ENCODE data around the gene TAOK1. TPM values are rescaled to one million over a fixed set of nuclear protein-coding genes. Genes with fewer than 3 reads are reported as not detected.

TAOK1 gene
- total RNA-seq, 1 experiment from 2014 or later, result 85.5 TPM

GRCh38 chr17:29588017-29588561 lies 197.9 kb downstream of the TAOK1 start:
- Histone ChIP-seq H3K27ac (ENCODE audit: low read depth, low read length, poor library complexity, severe bottlenecking) (peak overlapping the region; percentile 83), H3K36me3 (ENCODE audit: insufficient read depth, low read length, poor library complexity, severe bottlenecking) (peaks cover 8% of the 10 kb centered on the region), H3K4me3 (ENCODE audit: low read depth, low read length, poor library complexity, severe bottlenecking) (peak overlapping the region; percentile 97), H3K27me3 (replicated peaks; ENCODE audit: insufficient read depth, low read depth, low read length, poor library complexity) (no peaks in the 10 kb centered on the region), H3K4me1 (ENCODE audit: insufficient read depth, low read length, poor library complexity, severe bottlenecking) (peaks cover 64% of the 10 kb centered on the region), H3K9me3 (ENCODE audit: low read depth, low read length, poor library complexity, severe bottlenecking) (no peaks in the 10 kb centered on the region)
- DNase-seq (ENCODE audit: low spot score), result no peak
- TF ChIP-seq CTCF (conservative IDR thresholded peaks at IDR 0.05; ENCODE audit: low read depth, low read length), result no peak
- no peak for TF ChIP-seq EZH2 (IDR thresholded peaks at IDR 0.05; ENCODE audit: borderline replicate concordance, low read depth, low read length, poor library complexity, severe bottlenecking)
- no TSS peak for BruUV-seq (replicated peaks)
- POLR2A ChIA-PET (ENCODE audit: low non-redundant PET), result no interaction called here
- CTCF ChIA-PET, result interaction anchor here (0.6 to 1.4 kb wide), 2 partner anchors 10 to 29 kb away, joined by 3 read pairs; no protein-coding TSS in a partner anchor
- intact Hi-C loops (cut with micrococcal nuclease; ENCODE audit: unreplicated experiment), result no loop called here

DNA sequence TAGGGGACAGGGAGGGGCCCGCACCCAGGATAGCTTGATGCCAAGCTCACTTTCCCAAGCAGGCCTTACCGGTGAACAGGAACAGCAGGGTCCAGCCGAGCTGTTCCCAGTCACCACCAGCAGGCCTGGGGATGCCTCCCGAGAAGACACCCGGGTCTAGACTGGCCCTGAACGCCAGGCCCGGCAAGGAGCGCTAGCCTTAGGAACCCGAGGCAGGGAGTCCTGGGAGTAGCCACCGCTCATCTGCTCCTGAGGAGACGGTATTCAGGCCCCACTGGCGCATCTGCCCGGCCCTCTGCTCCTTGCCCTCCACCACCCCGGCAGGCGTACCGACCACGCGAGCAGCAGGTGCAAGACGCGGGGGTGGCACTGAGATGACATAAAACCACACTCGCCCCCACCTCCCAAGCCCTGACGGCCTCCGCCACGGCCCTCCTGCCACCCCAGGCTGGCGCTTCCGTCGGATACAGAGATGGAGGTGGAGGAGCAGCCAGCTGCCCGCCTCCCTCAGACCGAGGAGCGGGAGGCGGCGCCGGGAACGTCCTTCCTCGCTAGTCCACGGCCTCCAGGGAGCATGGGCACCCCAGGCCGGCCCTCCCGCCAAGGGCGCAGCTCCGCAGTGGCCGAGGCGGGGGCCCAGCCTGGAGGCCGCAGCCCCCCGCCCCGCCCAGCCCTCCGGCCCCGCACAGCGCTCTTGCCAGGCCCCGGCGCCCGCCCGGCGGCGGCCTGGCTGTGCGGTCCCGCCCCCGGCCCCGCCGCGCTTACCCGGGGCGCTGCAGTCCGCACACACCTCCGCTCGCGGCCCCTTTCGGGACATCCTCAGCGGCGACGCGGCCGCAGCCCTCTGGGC lies 198.6 kb downstream of the TAOK1 start:
- H3K4me3 ChIP-seq (ENCODE audit: low read depth, low read length, poor library complexity, severe bottlenecking), result peak overlapping the region; percentile 97
- no TSS peak for BruUV-seq (replicated peaks)
- no peaks in the 10 kb centered on the region for H3K9me3 ChIP-seq (ENCODE audit: low read depth, low read length, poor library complexity, severe bottlenecking)
- peaks cover 2% of the 10 kb centered on the region for H3K36me3 ChIP-seq (ENCODE audit: insufficient read depth, low read length, poor library complexity, severe bottlenecking)
- no peaks in the 10 kb centered on the region for H3K27me3 ChIP-seq (replicated peaks; ENCODE audit: insufficient read depth, low read depth, low read length, poor library complexity)
- peak; percentile 36 for DNase-seq (ENCODE audit: low spot score)
- CTCF ChIA-PET, result interaction anchor here (0.6 to 1.4 kb wide), 2 partner anchors 11 to 28 kb away, joined by 3 read pairs; no protein-coding TSS in a partner anchor
- intact Hi-C loops (cut with micrococcal nuclease; ENCODE audit: unreplicated experiment), result no loop called here
- POLR2A ChIA-PET (ENCODE audit: low non-redundant PET), result no interaction called here
- TF ChIP-seq CTCF (conservative IDR thresholded peaks at IDR 0.05; ENCODE audit: low read depth, low read length) (no peak), EZH2 (IDR thresholded peaks at IDR 0.05; ENCODE audit: borderline replicate concordance, low read depth, low read length, poor library complexity, severe bottlenecking) (no peak)
- peaks cover 64% of the 10 kb centered on the region for H3K4me1 ChIP-seq (ENCODE audit: insufficient read depth, low read length, poor library complexity, severe bottlenecking)
- H3K27ac ChIP-seq (ENCODE audit: low read depth, low read length, poor library complexity, severe bottlenecking), result peak overlapping the region; percentile 83

DNA sequence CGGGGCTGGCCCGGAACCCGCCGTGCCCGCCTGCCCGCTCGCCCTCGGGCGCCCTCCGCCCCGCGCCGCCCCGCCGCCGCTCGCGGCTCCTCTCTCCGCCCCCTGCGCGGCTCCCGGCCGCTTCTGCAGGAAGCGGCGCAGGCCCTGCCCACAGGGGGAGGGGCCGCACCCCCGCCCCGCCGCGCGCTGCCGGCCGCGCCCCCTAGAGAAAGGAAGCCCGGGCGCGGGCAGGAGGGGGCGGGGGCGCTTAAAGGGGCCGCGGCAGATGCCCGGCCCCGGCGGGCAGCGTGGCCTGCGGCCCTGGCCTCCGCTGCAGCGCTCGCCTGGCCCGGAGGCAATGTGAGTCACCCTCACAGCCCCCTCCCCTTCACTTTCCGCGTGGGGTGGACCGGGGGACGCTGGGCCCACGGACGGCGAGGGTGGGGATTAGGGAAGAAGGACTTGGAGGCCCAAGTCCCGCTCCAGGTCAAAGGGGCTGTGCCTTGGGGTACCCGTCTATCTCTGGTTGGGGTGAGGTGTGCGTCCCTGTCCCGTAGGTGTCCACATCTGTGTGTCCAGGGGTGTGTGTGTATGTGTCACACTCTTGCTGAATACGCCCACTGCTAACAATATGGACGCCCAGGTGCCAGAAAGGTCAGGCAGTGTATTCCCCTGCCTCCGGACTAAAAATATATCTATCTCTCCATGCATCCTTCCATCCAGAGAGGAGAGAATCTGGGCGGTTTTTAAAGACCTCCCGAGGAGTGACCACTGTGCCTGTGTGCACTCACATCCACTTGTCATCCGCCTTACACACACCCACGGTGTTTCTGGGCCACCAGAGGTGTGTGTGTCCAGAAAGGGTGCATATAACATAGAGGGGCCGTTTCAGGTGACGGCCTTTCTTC lies 199.6 kb downstream of the TAOK1 start, which contains the start of gene GIT1:
Gene GIT1 (minus strand): TSS at position 125 of the 887 bp plus-strand sequence. CDS start 270 bp downstream, outside the sequence.
- Histone ChIP-seq H3K27ac (ENCODE audit: low read depth, low read length, poor library complexity, severe bottlenecking) (peak within 1 kb of the TSS; percentile 83), H3K27me3 (replicated peaks; ENCODE audit: insufficient read depth, low read depth, low read length, poor library complexity) (no peaks in the 10 kb centered on the region), H3K9me3 (ENCODE audit: low read depth, low read length, poor library complexity, severe bottlenecking) (no peaks in the 10 kb centered on the region), H3K4me1 (ENCODE audit: insufficient read depth, low read length, poor library complexity, severe bottlenecking) (peaks cover 68% of the 10 kb centered on the region), H3K4me3 (ENCODE audit: low read depth, low read length, poor library complexity, severe bottlenecking) (peak within 1 kb of the TSS; percentile 97), H3K36me3 (ENCODE audit: insufficient read depth, low read length, poor library complexity, severe bottlenecking) (no peaks in the 10 kb centered on the region)
- ChIA-PET CTCF (interaction anchor here (1.4 to 1.6 kb wide), 2 partner anchors 27 to 441 kb away, joined by 3 to 9 read pairs; no protein-coding TSS in a partner anchor), POLR2A (ENCODE audit: low non-redundant PET) (no interaction called here)
- BruUV-seq (replicated peaks), result no TSS peak
- peak; percentile 95 for DNase-seq (ENCODE audit: low spot score)
- TF ChIP-seq CTCF (conservative IDR thresholded peaks at IDR 0.05; ENCODE audit: low read depth, low read length), result no peak
- TF ChIP-seq EZH2 (IDR thresholded peaks at IDR 0.05; ENCODE audit: borderline replicate concordance, low read depth, low read length, poor library complexity, severe bottlenecking), result no peak
- intact Hi-C loops (cut with micrococcal nuclease; ENCODE audit: unreplicated experiment), result no loop called here
